Endothelial cell (in vitro differentiated cells): ENCODE measurements around the gene SGTA. TPM values are rescaled to one million over a fixed set of nuclear protein-coding genes. Genes with fewer than 3 reads are reported as not detected.
A peak's percentile ranks its signal among the peaks of the same experiment; 100 is the strongest.

ENCODE experiments used
- DNase-seq: peaks from one replicate; pipeline ENCODE4 v3.0.0; 2021; ENCODE audit warnings: low spot score
- H3K27ac Mint-ChIP-seq: one replicate; pipeline ENCODE4 v1.8.0; 2021; ENCODE audit warnings: mixed read lengths, inconsistent platforms; ENCODE audit not compliant: unreplicated experiment
- H3K27me3 Mint-ChIP-seq: one replicate; pipeline ENCODE4 v1.8.0; 2021; ENCODE audit warnings: mild to moderate bottlenecking, moderate library complexity, mixed read lengths, inconsistent platforms; ENCODE audit not compliant: unreplicated experiment
- H3K36me3 Mint-ChIP-seq: one replicate; pipeline ENCODE4 v1.8.0; 2021; ENCODE audit warnings: mild to moderate bottlenecking, low read depth, mixed read lengths, inconsistent platforms; ENCODE audit not compliant: unreplicated experiment
- H3K4me1 Mint-ChIP-seq: one replicate; pipeline ENCODE4 v1.8.0; 2021; ENCODE audit warnings: mild to moderate bottlenecking, mixed read lengths, inconsistent platforms; ENCODE audit not compliant: unreplicated experiment
- H3K4me3 Mint-ChIP-seq: one replicate; pipeline ENCODE4 v1.8.0; 2021; ENCODE audit warnings: mild to moderate bottlenecking, mixed read lengths, inconsistent platforms; ENCODE audit not compliant: unreplicated experiment
- H3K9me3 Mint-ChIP-seq: one replicate; pipeline ENCODE4 v1.8.0; 2021; ENCODE audit warnings: mixed read lengths, inconsistent platforms; ENCODE audit not compliant: unreplicated experiment
- CTCF ChIP-seq: fragments of 200-600 bp; sonication (generic); IDR thresholded peaks from one replicate; pipeline ENCODE4 v1.5.0; 2021; ENCODE audit warnings: antibody characterized with exemption; ENCODE audit not compliant: unreplicated experiment
- total RNA-seq: library from RNA; stranded (reverse); fragmentation: NEBNext Ultra II Directional; extraction: Animal tissue kit (Norgen Biotek cat#: 25700); gene quantifications from one replicate; pipeline ENCODE4 v1.2.1, GENCODE V29; 2021; ENCODE audit not compliant: unreplicated experiment

Gene SGTA
- total RNA-seq, 1 donor from 2014 or later: 60.4 TPM

GRCh38 chr19:2720777-2721569, 62.1 kb downstream of the SGTA start, which contains the start of gene DIRAS1:
DIRAS1 (minus strand) TSS chr19:2721372; CDS start chr19:2717806, 3,566 bp downstream.
- H3K4me3 Mint-ChIP-seq: peak within 1 kb of the TSS; percentile 62
- no peak for DNase-seq
- H3K36me3 Mint-ChIP-seq: peaks cover 4% of the 10 kb centered on the region
- H3K9me3 Mint-ChIP-seq: no peaks in the 10 kb centered on the region
- H3K27me3 Mint-ChIP-seq: peaks cover 10% of the 10 kb centered on the region
- H3K27ac Mint-ChIP-seq: no peak within 1 kb of the TSS
- no peak for TF ChIP-seq CTCF
- peaks cover 7% of the 10 kb centered on the region for H3K4me1 Mint-ChIP-seq

- peaks cover 7% of the 10 kb centered on the region for H3K4me1 Mint-ChIP-seq
- peaks cover 11% of the 10 kb centered on the region for H3K27me3 Mint-ChIP-seq
- H3K4me3 Mint-ChIP-seq: no peak overlapping the region
- peaks cover 9% of the 10 kb centered on the region for H3K36me3 Mint-ChIP-seq
- no peak overlapping the region for H3K27ac Mint-ChIP-seq
- TF ChIP-seq CTCF: no peak
- H3K9me3 Mint-ChIP-seq: no peaks in the 10 kb centered on the region
- no peak for DNase-seq
Measured at GRCh38 chr19:2719920-2720776, 62.9 kb downstream of the SGTA start.

- H3K27ac Mint-ChIP-seq: no peak overlapping the region
- DNase-seq: no peak
- H3K36me3 Mint-ChIP-seq: peaks cover 9% of the 10 kb centered on the region
- no peak for TF ChIP-seq CTCF
- peaks cover 6% of the 10 kb centered on the region for H3K4me1 Mint-ChIP-seq
- H3K27me3 Mint-ChIP-seq: peaks cover 11% of the 10 kb centered on the region
- H3K9me3 Mint-ChIP-seq: no peaks in the 10 kb centered on the region
- H3K4me3 Mint-ChIP-seq: no peak overlapping the region
Measured at GRCh38 chr19:2719232-2719735, 63.8 kb downstream of the SGTA start.

- Mint-ChIP-seq H3K36me3 (peaks cover 8% of the 10 kb centered on the region), H3K4me3 (peak overlapping the region; percentile 34), H3K27ac (no peak overlapping the region), H3K27me3 (peaks cover 11% of the 10 kb centered on the region), H3K9me3 (no peaks in the 10 kb centered on the region), H3K4me1 (peaks cover 5% of the 10 kb centered on the region)
- DNase-seq: no peak
- TF ChIP-seq CTCF: no peak
Measured at GRCh38 chr19:2717638-2718541, 65.2 kb downstream of the SGTA start.
